NCI-H2171 treated with DMSO at 0.1 percent for 48 hours (cell line): ENCODE results near the gene NEK9.
"Not testable (repeated sequence)": the region's sequence is repeated elsewhere in the genome, so short reads cannot be mapped to it uniquely, and the experiment has no call there.

Source experiments
- DNase-seq: peaks from one replicate; lab custom pipeline; 2025; lab: John Stamatoyannopoulos, UW

Gene NEK9

DNA sequence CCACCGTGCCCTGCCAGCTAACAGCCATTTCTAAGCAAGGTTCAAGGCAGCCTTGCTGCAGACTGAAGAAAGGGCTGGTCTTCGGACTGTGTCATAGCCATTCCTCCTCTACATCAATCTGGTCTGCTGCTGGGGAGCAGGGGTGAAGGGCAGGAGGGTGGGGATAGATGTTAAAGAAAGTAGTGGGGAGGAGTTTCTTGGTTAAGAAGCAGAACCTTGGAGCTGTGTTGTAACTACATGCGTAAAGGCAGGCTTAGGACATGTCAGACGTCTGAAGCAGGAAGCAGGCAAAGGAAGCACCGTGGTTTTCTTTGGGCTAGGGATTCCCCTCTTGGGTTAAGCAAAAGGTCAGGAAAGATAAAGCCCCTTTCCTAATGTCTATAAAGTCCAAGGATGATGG, 18.1 kb upstream of the NEK9 start:
- no peak for DNase-seq

DNA sequence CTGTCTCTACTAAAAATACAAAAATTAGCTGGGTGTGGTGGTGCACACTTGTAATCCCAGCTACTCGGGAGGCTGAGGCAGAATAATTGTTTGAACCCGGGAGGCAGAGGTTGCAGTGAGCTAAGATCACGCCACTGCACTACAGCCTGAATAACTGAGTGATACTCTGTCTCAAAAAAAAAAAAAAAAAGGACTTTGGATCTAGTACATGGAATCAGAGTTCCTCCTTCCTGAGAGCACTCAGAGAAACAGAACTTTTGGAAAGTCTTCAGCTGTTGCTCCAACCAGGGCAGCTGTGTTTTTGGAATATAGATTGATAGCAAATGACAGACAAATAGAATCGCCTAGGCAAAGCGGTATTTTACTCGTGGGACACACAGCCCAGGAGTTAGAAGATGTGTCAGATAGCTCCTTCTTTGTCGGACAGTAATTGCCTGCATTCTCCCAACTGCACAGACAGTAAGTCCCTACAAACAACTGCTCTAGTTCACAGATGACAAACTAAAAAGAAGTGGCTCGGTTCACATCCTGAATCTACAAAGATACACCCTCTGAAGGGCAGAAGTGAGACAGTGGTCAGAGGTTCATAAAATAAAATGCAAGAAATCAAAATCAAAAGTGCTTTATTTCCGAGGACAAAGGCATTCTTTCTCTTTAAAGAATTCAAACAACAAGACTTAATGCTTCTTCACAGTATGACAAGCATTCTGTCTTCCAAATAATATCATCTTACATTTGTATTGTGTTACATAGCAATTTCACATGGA, 17.1 kb upstream of the NEK9 start:
- no peak for DNase-seq

DNA sequence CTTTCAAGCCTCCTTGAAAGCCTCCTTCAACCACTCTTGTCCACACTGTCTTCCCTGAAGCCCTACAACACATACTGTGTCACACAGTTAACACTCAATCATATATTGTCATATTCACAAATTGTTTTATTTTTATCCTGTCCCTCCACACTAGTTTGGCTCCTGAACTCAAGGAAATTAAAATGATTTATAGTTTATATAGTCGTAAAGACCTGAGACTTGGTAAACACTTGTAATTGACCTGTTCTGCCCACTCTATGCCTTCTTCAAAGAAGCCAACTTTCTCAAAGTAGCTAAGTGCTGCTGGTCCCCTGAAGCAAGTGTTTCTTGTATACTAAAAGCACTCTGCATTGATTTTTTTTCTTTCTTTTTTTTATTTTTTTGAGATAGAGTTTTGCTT, 15.6 kb upstream of the NEK9 start:
- no peak for DNase-seq

DNA sequence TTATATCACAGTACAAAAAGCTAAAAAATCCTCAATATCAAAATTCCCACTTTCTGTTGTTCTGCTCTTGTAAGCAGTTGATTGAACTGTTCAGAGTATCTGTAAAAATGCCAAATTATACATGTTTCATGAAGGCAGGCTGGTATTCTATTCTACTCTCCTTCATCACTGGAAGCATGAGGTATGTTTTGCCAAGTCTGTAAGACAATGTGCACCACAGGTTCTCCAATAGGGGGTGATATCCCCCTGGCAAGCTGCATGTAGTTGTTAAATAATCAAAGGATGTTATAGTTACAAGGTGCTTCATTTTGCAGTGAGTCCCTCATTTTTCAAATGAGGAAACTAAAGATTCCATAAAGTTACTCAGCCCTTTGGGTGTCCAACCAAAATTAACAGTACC, 15.1 kb upstream of the NEK9 start:
- DNase-seq: no peak

DNA sequence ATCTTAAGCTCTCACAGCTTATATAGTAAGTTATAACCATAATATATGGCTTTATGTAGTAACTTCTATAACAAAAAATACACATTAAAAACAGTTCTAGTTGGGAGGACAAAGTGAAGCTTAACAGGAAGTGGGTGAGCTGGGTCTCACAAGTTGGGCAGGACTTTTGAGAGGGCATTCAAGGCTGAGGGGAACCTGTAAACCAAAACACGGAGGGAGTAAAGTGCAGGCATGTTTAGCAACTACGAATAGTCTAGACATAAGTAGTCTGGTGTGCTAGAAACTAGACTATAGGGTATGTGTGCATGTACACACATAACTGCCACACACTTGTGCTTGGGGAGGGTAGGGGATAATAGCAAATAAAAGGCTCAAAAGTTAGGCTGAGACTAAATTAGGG, 14.2 kb upstream of the NEK9 start:
- no peak for DNase-seq

DNA sequence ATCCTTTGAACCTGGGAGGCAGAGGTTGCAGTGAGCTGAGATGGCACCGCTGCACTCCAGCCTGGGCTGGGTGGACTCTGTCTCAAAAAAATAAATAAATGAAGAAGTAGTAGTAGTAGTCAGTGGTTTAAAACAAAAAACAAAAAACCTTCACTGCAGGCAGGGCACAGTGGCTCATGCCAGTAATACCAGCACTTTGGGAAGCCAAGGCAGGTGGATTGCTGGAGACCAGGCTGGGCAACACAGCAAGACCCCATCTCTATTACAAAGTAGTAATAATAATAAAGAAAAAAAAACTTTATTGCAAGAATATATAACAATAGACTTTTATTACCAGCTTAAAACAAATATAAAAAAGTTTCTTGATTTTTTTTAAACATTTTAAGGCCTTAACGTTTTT, 13.8 kb upstream of the NEK9 start:
- no peak for DNase-seq

DNA sequence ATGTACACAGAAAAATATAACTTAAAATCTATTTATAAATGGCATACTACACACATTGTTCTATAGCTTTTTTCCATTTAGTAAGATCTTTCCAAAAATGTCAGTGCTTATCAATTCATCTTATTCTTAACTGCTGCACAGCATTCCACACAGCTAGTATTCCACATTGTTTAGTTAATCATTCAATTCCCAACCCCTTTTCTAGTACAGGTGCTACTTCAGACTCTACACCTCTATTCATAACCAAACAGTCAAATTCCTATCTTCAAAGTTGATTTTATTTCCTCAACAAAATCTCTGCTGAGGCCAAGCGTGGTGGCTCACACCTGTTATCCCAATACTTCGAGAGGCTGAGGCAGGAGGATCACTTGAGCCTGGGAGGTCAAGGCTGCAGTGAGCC, 12.3 kb upstream of the NEK9 start:
- no peak for DNase-seq

DNA sequence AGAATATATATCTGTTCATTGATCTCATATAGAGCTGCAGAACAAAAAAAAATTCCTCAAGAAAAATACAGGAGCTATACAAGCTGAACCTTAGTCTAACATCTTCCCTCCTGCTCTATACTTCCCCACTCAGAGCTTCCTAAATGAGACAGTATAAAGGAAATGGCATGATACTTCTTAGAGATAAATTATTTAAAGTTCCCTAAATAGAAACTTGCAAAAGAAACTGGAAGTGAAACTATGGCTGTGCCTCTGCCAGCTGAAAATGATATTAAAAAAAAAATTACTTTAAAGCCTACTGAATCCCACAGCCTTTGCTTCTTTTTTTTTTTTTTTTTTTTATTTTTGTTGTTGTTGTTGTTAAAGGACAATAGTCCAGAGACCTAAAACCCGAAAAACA, 11.6 kb upstream of the NEK9 start:
- DNase-seq: no peak

DNA sequence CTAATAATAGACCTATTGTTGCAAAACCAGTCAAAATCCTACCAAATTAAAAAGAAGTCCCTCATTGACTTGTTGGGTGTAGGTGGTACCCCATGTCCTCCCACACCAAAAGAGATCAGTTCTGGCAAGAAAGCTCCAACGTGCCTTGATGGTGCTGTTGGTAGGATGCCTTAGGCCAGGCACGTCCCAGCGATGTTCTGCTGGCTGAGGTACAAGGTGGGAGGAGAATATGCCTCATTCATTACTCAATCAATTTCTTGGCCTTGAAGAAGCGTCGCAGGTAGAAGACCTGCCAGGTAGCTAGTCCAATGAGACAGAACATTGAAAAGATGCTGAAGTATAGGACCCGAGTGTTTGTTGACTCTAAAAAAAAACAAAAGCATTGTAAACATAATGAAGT, 7.8 kb upstream of the NEK9 start:
- no peak for DNase-seq

DNA sequence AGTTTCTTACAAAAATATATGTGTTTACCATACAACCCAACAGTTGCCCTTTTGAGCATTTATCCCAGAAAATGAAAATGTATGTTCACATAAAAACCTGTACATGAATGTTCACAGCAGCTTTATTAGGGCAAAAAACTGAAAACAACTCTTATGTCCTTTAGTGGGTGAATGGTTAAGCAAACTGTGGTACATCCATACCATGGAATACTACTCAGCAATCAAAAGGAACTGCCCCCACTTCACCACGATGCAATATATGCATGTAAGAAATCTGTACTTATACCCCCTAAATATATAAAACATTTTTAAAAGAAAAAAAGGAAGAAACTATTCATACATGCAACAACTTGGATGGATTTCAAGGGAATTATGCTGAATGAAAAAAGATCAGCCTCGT, 6.7 kb upstream of the NEK9 start:
- no peak for DNase-seq

DNA sequence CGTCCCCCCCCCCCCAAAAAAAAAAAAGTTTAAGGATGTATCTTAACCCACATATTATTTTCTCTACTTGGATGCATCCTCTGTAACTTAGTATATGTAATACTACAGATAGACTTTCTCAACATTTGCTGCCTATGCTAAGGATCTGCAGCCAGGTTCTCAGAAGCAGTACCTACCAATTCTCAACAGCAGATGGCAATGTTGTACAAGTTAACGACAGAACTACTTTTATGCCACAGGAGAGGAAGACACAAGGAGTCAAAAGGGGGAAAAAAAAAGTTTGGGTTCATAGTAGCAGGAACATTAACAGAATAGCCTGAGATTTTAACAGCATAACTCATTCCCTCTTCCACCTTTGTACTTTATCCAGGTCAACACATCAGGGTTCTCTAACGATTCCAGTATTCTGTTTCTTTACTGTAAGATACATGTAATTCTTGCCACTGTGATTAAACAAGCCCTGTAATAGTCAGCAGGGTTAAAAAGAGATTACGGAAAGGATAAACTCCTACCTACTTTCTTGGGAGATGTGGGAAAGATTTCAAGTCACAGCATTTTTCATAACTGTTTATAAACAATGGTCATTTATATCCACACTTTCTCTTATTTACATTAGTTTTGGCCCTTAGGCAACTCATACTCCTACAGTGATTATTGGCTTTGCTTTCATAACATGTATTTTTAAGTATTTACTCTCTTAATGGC, 5.7 kb upstream of the NEK9 start:
- peak; percentile 81 for DNase-seq

DNA sequence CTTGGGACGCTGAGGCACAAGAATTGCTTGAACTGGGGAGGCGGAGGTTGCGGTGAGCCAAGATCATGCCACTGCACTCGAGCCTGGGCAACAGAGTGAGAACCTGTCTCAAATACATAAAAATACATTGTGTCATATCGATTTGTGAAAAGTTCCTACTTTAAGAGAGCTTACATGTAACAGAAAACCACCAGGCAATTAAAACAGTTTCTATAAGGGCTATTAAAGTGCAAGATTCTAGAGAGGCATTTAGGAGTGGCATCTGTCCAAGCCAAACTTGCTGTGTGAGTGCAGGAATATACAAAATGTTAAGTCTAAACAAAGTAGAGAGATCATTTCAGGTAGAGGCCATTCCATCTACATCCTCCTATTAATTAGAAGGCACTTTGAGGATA, 1.7 kb upstream of the NEK9 start:
- DNase-seq: no peak

DNA sequence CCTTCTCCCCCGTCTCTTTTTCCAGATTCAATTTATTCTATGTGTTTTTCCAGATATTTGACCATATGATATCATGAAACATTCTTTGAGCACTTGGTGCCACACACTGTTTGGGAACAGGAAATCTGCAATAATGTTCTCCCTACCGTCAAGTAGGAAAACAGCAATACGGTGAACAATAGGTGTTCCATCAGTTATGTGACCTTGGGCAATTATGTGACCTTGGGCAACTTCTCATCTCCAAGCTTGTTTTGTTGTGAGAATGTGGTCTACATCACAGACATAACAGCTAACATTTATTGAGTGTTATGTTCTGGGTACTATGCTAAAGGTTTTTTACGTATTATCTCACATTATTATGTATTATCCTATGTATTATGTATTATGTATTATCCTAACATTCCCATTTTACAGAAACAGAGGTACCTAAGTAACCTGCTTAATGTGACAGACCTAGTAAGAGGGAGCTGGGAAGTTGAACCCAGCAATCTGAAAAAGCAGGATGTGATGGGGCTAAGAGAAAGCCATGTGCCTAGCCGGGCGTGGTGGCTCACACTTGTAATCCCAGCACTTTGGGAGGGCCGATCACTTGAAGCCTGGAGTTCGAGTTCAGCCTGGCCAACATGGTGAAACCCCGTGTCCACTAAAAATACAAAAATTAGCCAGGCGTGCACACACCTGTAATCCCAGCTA, 1.2 kb upstream of the NEK9 start:
- no peak for DNase-seq

DNA sequence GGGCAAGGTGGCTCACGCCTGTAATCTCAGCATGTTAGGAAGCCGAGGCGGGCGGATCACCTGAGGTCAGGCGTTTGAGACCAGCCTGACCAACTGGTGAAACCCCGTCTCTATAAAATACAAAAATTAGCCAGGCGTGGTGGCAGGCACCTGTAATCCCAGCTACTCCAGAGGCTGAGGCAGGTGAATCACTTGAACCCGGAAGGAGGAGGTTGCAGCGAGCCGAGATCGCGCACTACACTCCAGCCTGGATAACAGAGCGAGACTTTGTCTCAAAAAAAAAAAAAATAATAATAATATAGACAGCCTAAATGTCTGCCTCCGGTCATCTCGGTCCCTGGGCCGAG, 599 bp upstream of the NEK9 start:
- not testable (repeated sequence) for DNase-seq

DNA sequence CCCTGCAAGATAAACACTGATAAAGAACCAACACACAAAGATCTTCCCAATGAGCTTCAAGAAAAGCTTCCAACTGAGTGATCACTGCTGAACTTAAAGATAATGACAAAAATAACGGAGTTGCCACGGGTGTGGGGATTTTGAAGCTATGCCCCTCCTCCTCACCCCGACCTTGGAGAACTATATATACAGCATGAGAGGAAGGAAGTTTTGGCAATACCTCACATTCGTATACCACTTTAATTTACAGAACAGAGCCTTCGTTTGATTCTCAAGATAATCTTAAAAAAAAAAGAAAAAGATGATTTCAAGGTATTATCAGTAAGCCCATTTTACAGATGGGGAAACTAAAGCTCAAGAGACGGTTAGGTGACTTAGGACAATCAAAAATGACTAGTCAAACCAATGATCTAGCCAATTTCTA, 715 bp downstream of the NEK9 start:
- DNase-seq: peak; percentile 49

DNA sequence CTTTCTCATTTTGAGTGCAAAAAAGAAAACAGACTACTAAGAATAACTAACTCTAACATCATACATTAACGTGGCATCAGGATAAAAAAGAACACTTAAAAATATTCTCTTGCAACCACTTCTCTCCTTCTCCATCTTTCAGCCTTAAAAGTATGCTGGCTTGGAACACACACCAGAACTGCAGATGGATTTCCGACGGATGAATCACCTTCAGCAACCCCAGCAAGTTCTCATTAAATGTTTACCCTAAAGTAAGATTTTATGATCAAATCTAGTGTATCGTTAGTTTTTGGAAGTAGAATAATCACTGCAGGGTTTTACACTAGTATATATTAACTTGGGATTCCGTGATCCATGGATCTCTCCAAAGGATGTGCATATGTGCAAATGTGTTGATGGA, 1.2 kb downstream of the NEK9 start:
- no peak for DNase-seq

DNA sequence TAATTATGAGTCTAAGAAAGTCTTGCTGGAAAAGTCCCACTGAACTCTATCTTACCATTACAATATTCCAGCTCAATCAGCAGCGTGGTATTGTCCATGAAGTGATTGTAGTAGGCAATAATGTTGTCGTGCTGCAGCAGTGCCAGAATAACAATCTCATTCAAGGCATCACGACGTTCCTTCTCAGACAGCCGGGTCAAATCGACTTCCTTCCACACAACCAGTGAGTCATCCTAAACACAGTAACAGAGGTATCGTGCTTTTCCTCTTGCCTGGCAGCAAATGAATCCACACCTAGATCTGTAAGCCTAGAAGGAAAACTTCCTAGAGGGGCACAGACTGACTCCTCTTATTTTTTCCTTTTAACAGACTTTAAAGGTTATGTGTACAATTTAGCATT, 2.9 kb downstream of the NEK9 start:
- no peak for DNase-seq

DNA sequence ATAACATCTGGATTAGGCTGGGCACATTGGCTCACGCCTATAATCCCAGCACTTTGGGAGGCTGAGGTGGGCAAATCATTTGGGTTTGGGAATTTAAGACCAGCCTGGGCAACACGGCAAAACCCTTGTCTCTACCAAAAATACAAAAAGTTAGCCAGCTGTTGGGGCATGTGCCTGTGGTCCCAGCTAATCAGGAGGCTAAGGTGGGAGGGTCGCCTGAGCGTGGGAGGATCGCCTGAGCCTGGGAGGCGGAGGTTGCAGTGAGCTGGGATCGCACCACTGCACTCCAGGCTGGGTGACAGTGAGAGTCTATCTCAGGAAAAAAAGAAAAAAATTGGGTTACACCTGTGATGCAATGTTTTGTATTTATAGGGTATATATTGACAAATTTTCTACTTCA, 5.3 kb downstream of the NEK9 start:
- no peak for DNase-seq

DNA sequence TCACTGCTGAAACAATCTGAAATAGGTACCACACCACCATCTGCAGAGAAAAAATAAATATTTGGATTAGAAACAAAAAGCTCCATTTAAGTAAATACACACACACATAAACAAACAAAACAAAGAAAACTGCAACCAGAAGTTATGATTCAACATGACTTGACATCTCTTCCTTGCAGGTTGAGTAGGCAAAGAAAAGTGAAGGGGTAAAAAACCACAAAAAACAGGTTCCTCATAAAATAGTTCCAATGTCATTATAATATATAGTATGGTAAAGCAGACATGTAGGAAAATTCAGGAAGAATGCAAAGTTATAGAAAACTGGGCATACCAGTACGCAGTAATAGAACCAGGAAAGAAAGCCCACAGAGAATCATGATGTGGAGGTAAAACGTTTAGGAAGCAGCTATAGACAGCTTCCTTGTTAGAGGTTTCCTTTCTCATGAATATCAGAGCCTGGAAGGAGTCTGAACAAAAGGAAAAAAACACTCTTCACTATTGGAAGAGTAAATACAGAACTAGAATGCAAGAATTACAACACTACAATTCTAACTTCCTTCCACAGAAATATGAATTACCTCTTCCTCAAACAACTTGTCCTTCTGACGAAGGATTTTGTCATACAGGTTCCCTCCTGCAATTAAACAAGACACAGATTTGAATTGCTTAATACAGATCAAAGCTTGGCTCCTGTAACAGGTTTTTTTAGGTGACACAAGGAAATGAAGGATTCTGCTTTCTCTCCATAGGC, 6.1 kb downstream of the NEK9 start:
- no peak for DNase-seq

DNA sequence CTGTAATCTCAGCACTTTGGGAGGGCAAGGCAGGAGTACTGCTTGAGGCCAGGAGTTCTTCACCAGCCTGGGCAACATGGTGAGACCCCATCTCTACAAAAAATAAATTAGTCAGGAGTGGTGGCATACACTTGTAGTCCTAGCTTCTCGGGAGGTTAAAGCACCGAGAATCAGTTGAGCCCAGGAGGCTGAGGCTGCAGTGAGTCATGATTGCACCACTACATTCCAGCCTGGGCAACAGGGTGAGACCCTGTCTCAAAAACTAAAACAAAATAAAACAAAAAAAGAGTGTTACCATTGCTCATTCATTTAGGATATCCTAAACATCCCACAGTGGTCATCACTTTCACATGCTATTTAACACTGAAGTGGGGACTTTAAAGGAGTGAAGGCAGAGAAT, 7.8 kb downstream of the NEK9 start:
- DNase-seq: no peak

DNA sequence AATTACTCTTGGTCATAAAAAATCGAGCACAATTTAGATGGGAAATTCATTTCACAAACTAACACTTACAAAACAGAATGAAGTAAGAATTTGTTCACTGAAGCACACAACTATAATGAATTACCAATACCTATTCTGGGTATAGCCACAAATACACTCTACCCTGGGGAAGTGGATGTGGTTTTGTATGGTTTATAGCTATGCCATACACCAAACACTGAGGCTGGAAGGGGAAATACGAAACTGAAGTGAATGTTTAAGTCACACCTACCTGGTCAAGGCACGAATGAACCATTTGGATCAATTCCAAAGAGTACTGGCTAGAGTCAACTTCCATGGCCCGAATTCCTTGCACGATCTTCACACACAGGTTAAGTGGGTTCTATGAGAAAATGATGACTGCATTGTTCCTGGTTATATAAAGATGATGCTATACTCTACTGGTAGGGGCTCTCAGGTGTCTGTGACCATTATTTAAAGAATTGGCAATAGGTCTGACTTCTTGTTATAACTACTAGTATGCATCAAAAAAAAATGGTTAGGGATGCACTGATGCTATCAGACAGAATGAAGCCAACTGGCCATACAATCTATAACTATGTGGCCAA, 12.8 kb downstream of the NEK9 start:
- DNase-seq: no peak

DNA sequence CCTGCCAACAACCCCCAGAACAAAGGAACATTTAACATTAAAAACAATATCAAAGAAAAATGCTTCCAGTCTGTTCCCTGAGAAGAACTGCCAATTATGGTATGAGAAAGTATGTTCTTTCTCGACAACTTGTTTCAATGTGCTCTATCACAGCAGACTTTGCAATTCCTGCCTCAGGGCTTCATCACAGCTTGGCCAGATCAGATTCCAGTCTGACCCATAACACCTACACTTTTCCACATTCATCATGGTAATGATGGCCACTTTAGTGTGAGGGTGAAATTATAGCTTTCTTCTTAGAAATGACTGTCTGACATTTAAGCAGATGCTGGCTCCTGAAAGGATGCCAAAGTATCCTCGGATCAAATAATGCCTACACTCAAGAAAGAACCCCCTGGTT, 17.0 kb downstream of the NEK9 start:
- DNase-seq: no peak
